ENCODE data around the gene ARHGAP1. TPM values are rescaled to one million over a fixed set of nuclear protein-coding genes. Genes with fewer than 3 reads are reported as not detected.

Gene ARHGAP1
- total and polyA plus RNA-seq, 2 of the 13 experiments (the other 11 are each of a cell fraction or from before 2014, with no cell fraction given), result 18.6 to 30.3 TPM

- TF ChIP-seq ZBED4 (CRISPR knock-in tag; IDR thresholded peaks at IDR 0.05; ENCODE audit: borderline replicate concordance), result peak; percentile 68; the same call in 1 of the 2 replicates
- TF ChIP-seq ZNF766 (CRISPR knock-in tag; IDR thresholded peaks at IDR 0.05; ENCODE audit: borderline replicate concordance), result peak; percentile 49; the same call in 1 of the 2 replicates
- TF ChIP-seq RAD51 (IDR thresholded peaks at IDR 0.05; ENCODE audit: borderline replicate concordance), result no peak
- TF ChIP-seq KLF12 (CRISPR knock-in tag; IDR thresholded peaks at IDR 0.05; ENCODE audit: borderline replicate concordance), result no peak; the same call in 1 of the 2 replicates
- 0 out of 2 replicates have a peak, but pooled peaks have one; percentile 80 for TF ChIP-seq ZFP1 (CRISPR knock-in tag; IDR thresholded peaks at IDR 0.05)
- no peak for TF ChIP-seq ZNF569 (CRISPR knock-in tag; IDR thresholded peaks at IDR 0.05; ENCODE audit: borderline replicate concordance)
- TF ChIP-seq EEA1 (CRISPR knock-in tag; IDR thresholded peaks at IDR 0.05; ENCODE audit: borderline replicate concordance), result no peak
- peak; percentile 56 to 58 for TF ChIP-seq POLR2A (IDR thresholded peaks at IDR 0.05; ENCODE audit: insufficient read depth in 1 of 2, low read depth in 2 of 2, low read length in 2 of 2)
- no peak for TF ChIP-seq ZNF354B (CRISPR knock-in tag; IDR thresholded peaks at IDR 0.05)
- no peak for TF ChIP-seq SYNCRIP (IDR thresholded peaks at IDR 0.05; ENCODE audit: insufficient read depth, low read depth, low read length)
- no peak for TF ChIP-seq ZZZ3 (CRISPR knock-in tag; IDR thresholded peaks at IDR 0.05; ENCODE audit: borderline replicate concordance)
- no peak; the same call in 1 of the 2 replicates for TF ChIP-seq ATF3 (CRISPR knock-in tag; IDR thresholded peaks at IDR 0.05)
- TF ChIP-seq MAFF (IDR thresholded peaks at IDR 0.05; ENCODE audit: low read depth, low read length), result no peak
- TF ChIP-seq ZNF7 (CRISPR knock-in tag; IDR thresholded peaks at IDR 0.05), result no peak
- TF ChIP-seq ZBTB43 (CRISPR knock-in tag; conservative IDR thresholded peaks at IDR 0.05), result peak; percentile 79; the same call in 1 of the 2 replicates
- 0 out of 2 replicates have a peak, but pooled peaks have one; percentile 28 for TF ChIP-seq ZNF275 (CRISPR knock-in tag; IDR thresholded peaks at IDR 0.05; ENCODE audit: borderline replicate concordance)
- TF ChIP-seq ZNF230 (CRISPR knock-in tag; IDR thresholded peaks at IDR 0.05), result no peak
- no peak for TF ChIP-seq EED (CRISPR knock-in tag; IDR thresholded peaks at IDR 0.05)
- TF ChIP-seq MED8 (CRISPR knock-in tag; IDR thresholded peaks at IDR 0.05; ENCODE audit: insufficient replicate concordance), result peak; percentile 92
These were observed 18.0 kb upstream of the ARHGAP1 start (continued) for GRCh38 chr11:46718155-46719019.

All from HepG2 (cell line).